ENCODE results near the gene CCDC110. TPM values are rescaled to one million over a fixed set of nuclear protein-coding genes. Genes with fewer than 3 reads are reported as not detected.
A peak's percentile ranks its signal among the peaks of the same experiment; 100 is the strongest.

The CCDC110 gene
- total RNA-seq, 3 donors from 2014 or later (not counting 1 experiment from before 2014, with no cell fraction given): not detected

DNA sequence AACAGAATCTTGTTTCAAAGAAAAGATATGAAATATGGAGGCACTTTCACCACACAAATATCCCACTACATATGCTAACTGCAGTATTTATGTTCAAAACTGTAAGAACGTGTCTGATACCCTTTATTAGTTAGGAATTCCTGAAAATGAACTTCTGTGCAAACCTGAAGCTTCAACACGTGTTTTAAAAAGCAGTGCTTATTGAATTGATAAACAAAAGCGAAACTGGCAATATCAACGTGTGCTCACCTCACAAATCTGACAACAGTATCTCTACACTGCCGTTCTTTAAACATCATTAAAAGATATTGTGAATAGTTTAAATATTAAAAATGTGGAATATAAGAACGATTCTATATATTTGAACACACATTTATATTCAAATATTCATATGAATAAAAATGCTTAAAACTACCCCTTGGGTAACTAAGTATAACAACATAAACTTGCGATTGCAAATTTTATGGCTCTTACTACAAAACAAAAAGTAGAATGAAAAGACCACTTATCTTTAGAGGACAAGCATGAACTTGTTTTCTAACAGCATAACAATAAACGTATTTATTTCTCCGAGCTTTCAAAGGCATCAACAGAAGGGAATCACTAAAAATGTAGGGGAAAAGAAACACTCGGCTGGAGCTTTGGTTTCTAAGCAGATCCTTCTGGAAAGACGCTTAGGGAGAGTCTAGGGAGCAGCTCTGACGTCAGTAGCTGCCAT is 76.1 kb downstream of the CCDC110 start, which contains the start of gene LRP2BP:
Gene LRP2BP, minus strand, starts transcription at position 687 of the 718 bp plus-strand sequence. CDS start 17,738 bp downstream, outside the sequence.
- Mint-ChIP-seq H3K36me3 (no peaks in the 10 kb centered on the region), H3K27ac (peak within 1 kb of the TSS; percentile 94 to 97), H3K27me3 (ENCODE audit: low read depth in 2 of 2) (no peaks in the 10 kb centered on the region), H3K4me1 (peaks cover 25 to 26% of the 10 kb centered on the region in 2 donors), H3K4me3 (peak within 1 kb of the TSS; percentile 96), H3K9me3 (no peaks in the 10 kb centered on the region)
- H3K27ac ChIP-seq (ENCODE audit: low read length): peak within 1 kb of the TSS; percentile 99
- H3K36me3 ChIP-seq (ENCODE audit: control insufficient read depth, insufficient read depth, low read length): peaks cover 4% of the 10 kb centered on the region
- intact Hi-C loops (cut with micrococcal nuclease): loop anchor here (1.0 kb wide), 1 partner anchor 191 kb away; no protein-coding TSS in a partner anchor
- peak within 1 kb of the TSS; percentile 96 for H3K4me3 ChIP-seq (ENCODE audit: low read length)
- H3K4me1 ChIP-seq (ENCODE audit: control insufficient read depth, insufficient read depth, low read length): peaks cover 7% of the 10 kb centered on the region
- no peaks in the 10 kb centered on the region for H3K9me3 ChIP-seq (ENCODE audit: control insufficient read depth, insufficient read depth, low read length)
- no peaks in the 10 kb centered on the region for H3K27me3 ChIP-seq (ENCODE audit: control insufficient read depth, insufficient read depth, low read length)
- TF ChIP-seq, protein P1, sequence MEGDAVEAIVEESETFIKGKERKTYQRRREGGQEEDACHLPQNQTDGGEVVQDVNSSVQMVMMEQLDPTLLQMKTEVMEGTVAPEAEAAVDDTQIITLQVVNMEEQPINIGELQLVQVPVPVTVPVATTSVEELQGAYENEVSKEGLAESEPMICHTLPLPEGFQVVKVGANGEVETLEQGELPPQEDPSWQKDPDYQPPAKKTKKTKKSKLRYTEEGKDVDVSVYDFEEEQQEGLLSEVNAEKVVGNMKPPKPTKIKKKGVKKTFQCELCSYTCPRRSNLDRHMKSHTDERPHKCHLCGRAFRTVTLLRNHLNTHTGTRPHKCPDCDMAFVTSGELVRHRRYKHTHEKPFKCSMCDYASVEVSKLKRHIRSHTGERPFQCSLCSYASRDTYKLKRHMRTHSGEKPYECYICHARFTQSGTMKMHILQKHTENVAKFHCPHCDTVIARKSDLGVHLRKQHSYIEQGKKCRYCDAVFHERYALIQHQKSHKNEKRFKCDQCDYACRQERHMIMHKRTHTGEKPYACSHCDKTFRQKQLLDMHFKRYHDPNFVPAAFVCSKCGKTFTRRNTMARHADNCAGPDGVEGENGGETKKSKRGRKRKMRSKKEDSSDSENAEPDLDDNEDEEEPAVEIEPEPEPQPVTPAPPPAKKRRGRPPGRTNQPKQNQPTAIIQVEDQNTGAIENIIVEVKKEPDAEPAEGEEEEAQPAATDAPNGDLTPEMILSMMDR (IDR thresholded peaks at IDR 0.05): no peak
- 2% methylated on average over 8 of the region's 12 CpGs for WGBS (ENCODE audit: insufficient coverage)
- DNase-seq (peak in 1 of 2 donors; percentile 60), ATAC-seq (no peak)

Other genes starting within 250 kb of the CCDC110 start
- gene LRP2BP, start 75.8 kb downstream of the CCDC110 start, total RNA-seq: 1 to 10 TPM; 1.7 to 2.4 (median 2.2) TPM
- 10 to 100 TPM; 12.9 to 18.6 (median 13.1) TPM for gene ANKRD37, start 74.9 kb downstream of the CCDC110 start, total RNA-seq
- 10 to 100 TPM; 14.0 to 18.8 (median 16.7) TPM for gene UFSP2, start 45.8 kb downstream of the CCDC110 start, total RNA-seq
- gene PDLIM3, start 63.8 kb upstream of the CCDC110 start, total RNA-seq: not detected

Measured in natural killer cell (primary cell).